GM12891 (cell line): ENCODE results near the gene NTPCR.

ENCODE experiments used
- POLR2A ChIP-seq: IDR thresholded peaks from 2 replicates; pipeline ENCODE4 v1.6.1; 2011; ENCODE audit warnings: low read depth, low read length, control low read depth
- POLR2AphosphoS5 ChIP-seq: IDR thresholded peaks from 2 replicates; pipeline ENCODE4 v1.6.1; 2011; ENCODE audit warnings: low read depth, low read length, control low read depth

DNA sequence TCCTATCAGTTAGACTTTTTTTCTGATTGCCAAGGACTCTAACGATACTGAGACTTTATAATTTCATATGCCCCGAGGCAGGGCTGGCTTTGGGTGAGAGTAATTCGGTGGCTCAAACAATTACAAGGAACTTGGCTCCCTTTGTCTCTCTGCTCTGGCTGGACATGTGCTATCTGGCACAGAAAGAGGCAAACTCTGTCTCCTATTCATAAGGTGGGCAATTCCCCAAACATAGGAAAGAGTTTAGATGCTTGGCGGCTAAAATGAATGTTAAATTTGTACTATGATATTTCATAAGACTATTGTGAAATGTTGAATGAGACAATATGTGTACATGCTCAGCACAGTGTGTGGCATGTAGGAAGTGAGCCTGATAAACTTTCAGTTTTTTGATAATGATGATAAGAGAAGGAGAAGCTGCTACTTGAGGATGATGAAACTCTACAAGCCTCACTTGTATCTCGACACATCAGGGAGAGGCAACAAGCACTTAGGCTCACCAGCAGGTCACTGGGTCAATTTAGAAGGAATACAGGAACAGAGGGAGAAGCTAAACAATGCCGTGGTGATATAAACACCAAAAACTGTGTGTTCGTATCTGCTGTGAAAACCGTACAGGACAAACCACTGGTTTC is 12.6 kb upstream of the NTPCR start:
- no peak for TF ChIP-seq POLR2AphosphoS5
- TF ChIP-seq POLR2A: no peak
